Right cardiac atrium (tissue), 5 donors: ENCODE data around the gene RNF227. TPM values are rescaled to one million over a fixed set of nuclear protein-coding genes. Genes with fewer than 3 reads are reported as not detected.

Experiments used
- ATAC-seq, 2 donors: fragments of 200-7000 bp; cut with Tn5 transposase; one replicate each; pipeline versions ENCODE4 v1.8.0 to v1.9.1; 2020; ENCODE audit warnings: moderate library complexity in 2 of 2, mild to moderate bottlenecking in 1 of 2
- DNase-seq, 3 donors: peaks; one replicate each; pipeline ENCODE4 v3.0.0-alpha.2; 2020
- H3K27ac ChIP-seq: one replicate; pipeline ENCODE4 v1.5.1; 2013; ENCODE audit warnings: mild to moderate bottlenecking, low read length, control low read depth, moderate library complexity
- H3K27me3 ChIP-seq: one replicate; pipeline ENCODE4 v1.6.1; 2013; ENCODE audit not compliant: control insufficient read depth, insufficient read depth
- H3K4me1 ChIP-seq: one replicate; pipeline ENCODE4 v1.6.1; 2013; ENCODE audit warnings: low read length; ENCODE audit not compliant: control insufficient read depth, insufficient read depth
- H3K4me3 ChIP-seq: one replicate; pipeline ENCODE4 v1.5.1; 2013; ENCODE audit warnings: low read length, control low read depth
- H3K9me3 ChIP-seq: one replicate; pipeline ENCODE4 v1.6.1; 2013; ENCODE audit warnings: low read length; ENCODE audit not compliant: control insufficient read depth
- WGBS: extraction: QIAGEN DNeasy Blood & Tissue Kit; methylation state at CpG from one replicate; pipeline ENCODE4 v1.1.7; 2013; 5-methylcytosine and 5-hydroxymethylcytosine counted together
- intact Hi-C, 4 donors: fragments of 100-400 bp; cut with DNase I; formaldehyde crosslinking; loops; one replicate each; pipeline versions ENCODE4 v1.11.0 to v1.14.0; 2022 to 2023
- polyA plus RNA-seq: library from polyadenylated mRNA; stranded (reverse); fragments of 200-250 nt; gene quantifications from one replicate; pipeline ENCODE4 v1.2.3, GENCODE V29; 2013
- total RNA-seq, 4 donors: library from RNA; stranded (reverse); fragmentation: NEBNext Ultra II Directional; extraction: Animal tissue kit (Norgen Biotek cat#: 25700); gene quantifications; one replicate each; pipeline ENCODE4 v1.2.1, GENCODE V29; 2021
- donor health status: healthy with polysubstance abuse.
- donor health status: DM: no; HTN: yes; CAD: no.
- donor health status: DM: no; HTN: no; CAD: no.
- donor health status: DM: no; HTN: yes; CAD: no; lungs with severe emphysema.
- donor health status: DM: yes; HTN: yes; CAD: no.

The RNF227 gene
- total and polyA plus RNA-seq, 5 donors, result 0.89 to 2.1 (median 1.5) TPM

DNA sequence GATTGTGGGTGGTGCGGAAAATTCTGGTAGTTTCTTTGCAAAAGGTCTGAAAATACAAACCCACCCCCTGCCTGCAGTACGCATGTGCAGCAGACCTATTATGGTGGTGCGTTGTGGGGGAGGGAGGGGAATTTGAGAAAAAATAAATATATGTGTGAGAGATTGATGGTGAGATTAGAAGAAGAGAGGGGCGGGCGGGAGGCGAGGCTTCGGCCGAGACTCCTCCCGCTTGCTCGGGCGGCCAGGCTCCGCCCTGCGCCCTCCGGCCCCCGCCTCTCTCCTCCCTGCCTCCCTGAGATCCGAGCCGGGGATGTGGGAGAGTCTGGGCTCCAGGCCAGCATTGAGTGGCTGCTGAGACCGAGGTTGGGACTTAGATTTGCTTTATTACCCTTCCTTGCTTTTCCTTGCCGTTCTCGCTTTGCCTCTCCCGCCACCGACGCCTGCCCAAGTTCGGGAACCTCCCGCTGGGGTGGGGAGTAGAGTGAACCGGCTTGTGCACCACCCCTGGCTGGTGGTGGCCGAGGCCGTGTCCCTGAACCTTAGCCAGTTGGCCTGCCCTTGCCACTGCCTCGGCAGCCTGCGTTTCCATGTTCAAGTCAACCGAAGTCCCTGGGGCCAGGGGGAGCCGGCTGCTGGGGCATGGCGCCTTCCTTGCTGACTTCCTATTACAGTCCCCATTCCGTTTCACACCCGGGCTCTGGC, 28.5 kb downstream of the RNF227 start:
- Histone ChIP-seq H3K4me3 (peak overlapping the region; percentile 76), H3K27ac (peak overlapping the region; percentile 93), H3K27me3 (no peaks in the 10 kb centered on the region), H3K9me3 (no peaks in the 10 kb centered on the region), H3K4me1 (peaks cover 16% of the 10 kb centered on the region)
- DNase-seq, result peak; percentile 94 to 97 (median 96)
- under 1% methylated on average over 35 of the region's 35 CpGs for WGBS
- intact Hi-C loops, result no loop called here
- ATAC-seq, result peak; percentile 89 to 91

DNA sequence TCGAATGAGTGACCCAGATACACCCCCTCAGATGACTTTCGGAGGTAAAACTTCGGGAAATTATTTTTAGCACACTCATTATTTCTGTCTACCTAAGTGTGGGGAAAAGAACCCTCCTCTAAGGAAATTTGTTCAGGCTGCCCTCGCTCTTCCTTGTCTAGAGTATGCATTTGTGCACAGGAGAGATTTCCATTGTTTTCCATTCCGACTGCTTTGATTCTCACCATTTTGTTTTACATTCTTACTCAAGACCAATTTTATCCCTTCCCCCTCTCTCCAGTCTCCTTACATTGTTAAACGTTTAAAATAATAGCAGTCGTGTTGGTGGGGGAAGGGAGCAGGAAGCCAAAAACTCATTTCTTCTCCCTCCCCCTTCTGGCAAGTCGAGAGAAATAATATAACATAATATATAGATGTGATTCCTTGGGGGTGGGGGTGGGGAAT, 29.0 kb downstream of the RNF227 start:
- 5% methylated on average over 8 of the region's 8 CpGs for WGBS
- H3K4me3 ChIP-seq, result peak overlapping the region; percentile 76
- intact Hi-C loops, result no loop called here
- ATAC-seq, result no peak
- H3K27ac ChIP-seq, result peak overlapping the region; percentile 36
- H3K9me3 ChIP-seq, result no peaks in the 10 kb centered on the region
- no peaks in the 10 kb centered on the region for H3K27me3 ChIP-seq
- DNase-seq, result no peak
- peaks cover 16% of the 10 kb centered on the region for H3K4me1 ChIP-seq

DNA sequence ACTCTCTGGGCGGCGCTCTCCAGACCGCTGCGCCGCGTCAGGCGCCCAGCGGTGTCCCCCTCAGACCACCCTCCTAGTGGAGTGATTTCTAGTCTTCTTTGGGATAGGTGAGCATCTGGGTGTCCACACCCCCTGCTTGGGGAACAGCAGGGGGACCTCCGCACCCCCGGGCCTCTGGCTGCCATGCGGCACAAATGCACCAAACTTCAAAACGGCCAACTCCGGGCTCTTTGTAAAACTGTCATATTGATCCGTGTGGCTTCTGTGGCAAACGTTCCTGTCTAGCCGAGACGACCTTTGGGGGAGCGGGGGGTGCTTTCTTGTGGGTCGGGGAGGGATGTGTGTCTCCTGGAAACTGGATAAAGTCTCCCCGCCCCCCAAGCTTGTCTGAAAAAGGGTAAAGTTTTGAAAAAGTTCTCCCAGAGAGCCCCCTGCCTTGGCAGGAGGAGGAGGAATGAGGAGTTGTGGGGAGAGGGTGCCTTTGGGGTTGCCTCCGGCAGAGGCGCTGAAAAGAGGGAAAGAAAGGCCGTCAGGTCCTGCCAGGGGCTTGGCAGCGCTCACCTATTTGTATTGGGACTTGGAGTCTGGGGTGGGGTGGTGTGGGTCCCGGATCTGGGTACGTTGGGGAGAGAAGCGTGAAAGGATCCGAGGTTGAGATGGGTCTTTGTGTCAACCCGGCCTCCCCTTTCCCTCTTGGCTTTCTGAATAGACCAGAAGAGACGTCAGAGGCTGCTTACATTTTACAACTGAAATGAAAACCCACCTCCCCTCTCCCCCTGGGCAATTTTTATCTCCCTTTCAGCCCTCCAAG, 29.7 kb downstream of the RNF227 start:
- Histone ChIP-seq H3K4me1 (peaks cover 16% of the 10 kb centered on the region), H3K27me3 (no peaks in the 10 kb centered on the region), H3K27ac (peak overlapping the region; percentile 36), H3K4me3 (peak overlapping the region; percentile 76), H3K9me3 (no peaks in the 10 kb centered on the region)
- no peak for ATAC-seq
- peak in 2 of 3 donors; percentile 26 to 71 for DNase-seq
- intact Hi-C loops, result no loop called here
- 5% methylated on average over 30 of the region's 30 CpGs for WGBS

DNA sequence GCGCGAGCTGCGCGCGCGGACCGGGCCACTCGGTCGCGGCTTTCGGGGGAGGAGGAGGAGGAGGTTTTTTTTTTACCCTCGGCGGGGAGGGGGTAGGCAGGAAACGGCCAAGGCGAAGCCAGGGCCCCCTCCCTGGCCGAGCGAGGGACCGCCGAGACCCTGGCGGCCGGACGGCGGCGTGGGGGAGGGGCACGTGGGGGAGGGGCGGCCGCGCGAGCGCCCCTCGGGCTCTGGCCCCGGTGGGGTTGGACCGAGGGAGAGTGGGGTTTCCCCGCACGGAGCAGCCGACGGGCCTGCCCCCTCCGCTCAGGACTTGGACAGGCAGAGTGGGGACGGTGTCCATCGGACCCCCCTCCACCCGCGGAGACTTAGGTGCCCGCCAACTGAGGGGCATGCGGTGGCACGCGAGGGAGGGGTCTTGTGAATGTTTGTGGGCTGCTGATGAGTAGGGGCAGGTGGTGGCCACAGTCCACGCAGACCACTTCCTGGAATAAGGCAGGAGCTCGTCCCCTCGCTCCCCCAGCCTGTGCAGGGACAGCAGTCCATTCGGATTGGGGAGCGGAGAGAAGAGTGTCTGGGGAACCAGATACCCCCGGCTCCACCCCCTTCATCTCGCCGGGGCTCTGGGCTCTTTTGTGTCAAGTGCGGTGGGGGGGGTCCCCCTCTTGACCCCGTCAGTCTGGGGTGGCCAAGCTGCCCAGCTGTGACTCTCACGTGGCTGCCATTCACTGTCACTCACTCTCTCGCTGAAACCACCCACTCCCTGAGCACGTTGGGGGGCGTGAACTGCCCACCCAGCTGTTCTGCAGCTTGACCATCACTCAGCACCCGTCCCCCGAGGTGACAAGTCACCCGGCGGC, 30.5 kb downstream of the RNF227 start:
- peak in 1 of 2 donors; percentile 0 for ATAC-seq
- Histone ChIP-seq H3K27ac (peak overlapping the region; percentile 36), H3K27me3 (no peaks in the 10 kb centered on the region), H3K4me3 (peak overlapping the region; percentile 76), H3K4me1 (peaks cover 16% of the 10 kb centered on the region), H3K9me3 (no peaks in the 10 kb centered on the region)
- intact Hi-C loops, result no loop called here
- under 1% methylated on average over 64 of the region's 64 CpGs for WGBS
- peak; percentile 47 to 78 (median 77) for DNase-seq

DNA sequence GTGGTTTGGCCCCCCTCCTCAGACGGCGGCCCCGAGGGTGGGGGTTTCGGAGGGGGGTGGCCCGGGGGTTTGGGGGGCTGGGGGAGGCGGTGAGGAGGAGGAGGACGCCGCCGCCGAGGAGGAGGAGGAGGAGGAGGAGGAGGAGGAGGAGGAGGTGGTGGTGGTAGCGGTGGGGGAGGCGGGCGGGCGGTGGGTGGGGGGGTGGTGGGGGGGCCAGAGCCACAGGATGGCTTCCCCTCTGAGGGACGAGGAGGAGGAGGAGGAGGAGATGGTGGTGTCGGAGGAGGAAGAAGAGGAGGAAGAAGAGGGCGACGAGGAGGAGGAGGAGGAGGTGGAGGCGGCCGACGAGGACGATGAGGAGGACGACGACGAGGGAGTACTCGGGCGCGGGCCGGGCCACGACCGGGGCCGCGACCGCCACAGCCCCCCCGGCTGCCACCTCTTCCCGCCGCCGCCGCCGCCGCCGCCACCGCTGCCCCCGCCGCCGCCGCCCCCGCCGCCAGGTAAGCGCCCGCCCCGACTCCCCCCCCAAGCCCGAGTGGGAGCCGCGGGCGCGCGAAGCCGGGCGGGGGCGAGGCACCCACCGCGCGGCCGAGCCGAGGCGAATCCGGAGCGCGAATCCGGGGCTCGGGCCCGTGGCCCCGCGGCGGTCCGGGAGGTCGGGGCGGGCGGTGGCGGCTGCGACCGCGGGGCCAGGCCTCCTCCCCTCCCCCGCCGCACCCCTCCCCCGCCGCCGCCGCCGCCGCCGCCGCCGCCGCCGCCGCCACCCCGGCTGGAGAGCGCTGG, 31.3 kb downstream of the RNF227 start:
- Histone ChIP-seq H3K9me3 (no peaks in the 10 kb centered on the region), H3K27me3 (no peaks in the 10 kb centered on the region), H3K4me1 (peaks cover 15% of the 10 kb centered on the region), H3K27ac (peak overlapping the region; percentile 57), H3K4me3 (peak overlapping the region; percentile 76)
- WGBS, result 5% methylated on average over 77 of the region's 100 CpGs
- DNase-seq, result peak; percentile 38 to 62 (median 59)
- intact Hi-C loops, result no loop called here
- no peak for ATAC-seq

DNA sequence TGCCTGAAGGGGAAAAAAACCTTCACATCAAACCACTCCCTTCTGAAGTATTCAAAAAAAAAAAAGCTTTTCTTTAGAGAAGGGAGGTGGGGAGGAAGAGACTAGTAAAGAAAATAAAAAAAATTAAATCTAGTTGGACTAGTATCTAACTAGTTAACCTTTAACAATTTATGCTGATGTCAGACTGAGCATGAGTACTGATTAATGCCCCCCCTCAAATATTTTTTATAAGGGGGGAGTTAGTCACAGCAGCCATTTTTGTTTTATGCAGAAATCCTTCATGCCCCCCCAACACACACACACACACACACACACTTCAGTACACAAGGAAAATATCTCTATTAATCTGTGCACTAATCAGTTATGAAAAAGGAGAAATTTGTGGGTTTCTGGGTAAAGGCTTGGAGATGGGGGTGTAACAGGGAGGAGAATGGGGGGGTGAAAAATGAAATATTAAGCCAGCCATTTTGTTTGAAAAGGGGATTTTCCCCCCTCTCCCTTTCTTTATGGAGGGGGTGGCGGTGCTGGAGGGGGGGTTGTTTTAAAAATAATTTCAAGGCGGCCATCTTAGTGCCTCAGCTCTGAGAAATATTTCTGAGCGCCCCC, 32.2 kb downstream of the RNF227 start:
- Histone ChIP-seq H3K4me3 (peak overlapping the region; percentile 20), H3K27ac (no peak overlapping the region), H3K4me1 (peaks cover 12% of the 10 kb centered on the region), H3K27me3 (no peaks in the 10 kb centered on the region), H3K9me3 (no peaks in the 10 kb centered on the region)
- no peak for ATAC-seq
- intact Hi-C loops, result no loop called here
- WGBS, result 24% methylated on average over 3 of the region's 3 CpGs
- no peak for DNase-seq

DNA sequence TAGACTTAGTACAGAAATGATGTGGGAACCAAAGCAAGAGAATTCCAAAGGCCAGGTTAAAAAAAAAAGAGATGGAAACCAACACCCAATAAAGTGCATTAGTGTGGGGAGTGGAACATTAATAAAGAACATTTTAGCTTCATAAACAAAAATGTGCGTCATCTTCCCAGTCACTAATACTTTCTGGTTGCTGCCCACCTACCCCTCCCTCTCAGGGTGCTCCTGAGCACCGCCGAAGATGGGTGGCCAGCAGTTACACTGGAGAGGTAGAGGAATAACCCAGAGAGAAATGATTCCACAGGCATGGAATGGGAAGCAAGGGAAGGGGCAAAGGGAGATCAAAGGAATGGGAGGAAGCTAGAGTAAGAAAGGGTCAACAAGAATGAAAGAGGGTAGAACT, 33.5 kb downstream of the RNF227 start:
- 86% methylated on average over 3 of the region's 3 CpGs for WGBS
- intact Hi-C loops, result no loop called here
- no peak overlapping the region for H3K27ac ChIP-seq
- peaks cover 4% of the 10 kb centered on the region for H3K4me1 ChIP-seq
- no peak for ATAC-seq
- H3K4me3 ChIP-seq, result no peak overlapping the region
- DNase-seq, result no peak
- no peaks in the 10 kb centered on the region for H3K9me3 ChIP-seq
- no peaks in the 10 kb centered on the region for H3K27me3 ChIP-seq

DNA sequence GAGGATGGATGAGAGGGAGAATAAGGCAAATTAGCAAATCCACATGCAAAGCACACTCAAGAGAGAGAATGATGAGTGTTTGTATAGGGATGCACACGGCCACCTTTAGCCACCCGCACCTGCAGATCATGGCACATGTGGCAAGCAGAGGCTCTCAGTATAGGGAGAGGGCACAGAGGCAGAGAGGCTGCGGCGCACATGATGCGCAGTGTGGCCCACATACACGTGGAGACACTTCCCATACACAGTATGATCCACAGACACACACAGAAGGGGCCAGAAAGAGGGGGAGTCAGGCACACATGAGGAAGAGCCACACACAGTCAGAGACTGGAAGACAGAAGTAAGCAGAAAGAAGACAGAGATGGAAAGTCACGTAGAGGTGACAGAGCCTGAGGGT, 34.0 kb downstream of the RNF227 start:
- H3K4me1 ChIP-seq, result peaks cover 4% of the 10 kb centered on the region

DNA sequence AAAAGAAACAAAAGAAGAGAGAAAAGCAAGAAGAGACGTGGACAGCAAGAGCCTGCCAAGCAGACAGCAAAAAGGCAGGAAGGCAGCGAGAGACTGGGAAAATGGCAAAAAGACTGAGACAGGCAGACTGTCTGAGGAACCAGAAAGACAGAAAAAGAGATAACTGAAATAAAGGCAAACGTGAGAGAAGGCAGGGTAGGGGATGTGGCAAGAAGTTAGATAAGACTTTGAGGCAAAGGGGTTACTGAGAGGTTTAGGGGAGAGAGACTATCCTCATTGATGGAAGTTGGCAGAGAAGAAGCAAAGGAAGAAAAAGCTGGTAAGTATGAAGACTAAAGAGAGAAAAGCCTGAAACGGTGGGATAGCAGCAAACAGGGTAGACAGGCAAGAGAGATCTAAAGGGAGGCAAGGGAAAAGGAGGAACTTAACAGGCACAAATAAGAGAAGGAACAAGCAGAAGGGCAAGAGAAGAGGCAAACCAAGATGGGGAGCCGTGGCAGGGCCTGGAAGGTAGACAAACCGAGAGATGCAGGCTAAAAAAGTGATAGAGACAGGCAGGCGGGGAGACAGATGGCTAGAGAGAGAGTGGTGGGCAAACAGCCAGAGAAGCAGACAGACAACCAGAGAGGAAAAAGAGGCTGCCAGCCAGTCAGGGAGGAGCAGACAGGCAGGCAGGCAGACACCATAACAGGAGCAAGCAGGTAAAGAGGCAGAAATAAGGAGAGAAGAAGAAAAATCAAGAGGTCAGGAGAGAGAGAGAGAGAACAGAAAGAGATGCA, 34.6 kb downstream of the RNF227 start:
- 39% methylated on average over 7 of the region's 7 CpGs for WGBS
- no peaks in the 10 kb centered on the region for H3K4me1 ChIP-seq
- DNase-seq (no peak), ATAC-seq (no peak)
- H3K4me3 ChIP-seq, result no peak overlapping the region
- H3K27me3 ChIP-seq, result no peaks in the 10 kb centered on the region
- no peak overlapping the region for H3K27ac ChIP-seq
- intact Hi-C loops, result no loop called here
- H3K9me3 ChIP-seq, result no peaks in the 10 kb centered on the region

More for the DNA sequence above, 34.0 kb downstream of the RNF227 start:
- Histone ChIP-seq H3K9me3 (no peaks in the 10 kb centered on the region), H3K4me3 (no peak overlapping the region), H3K27me3 (no peaks in the 10 kb centered on the region), H3K27ac (no peak overlapping the region)
- WGBS, result 59% methylated on average over 7 of the region's 7 CpGs
- intact Hi-C loops, result no loop called here
- DNase-seq (no peak), ATAC-seq (no peak)
